ENCODE measurements around the gene MYL7. TPM values are rescaled to one million over a fixed set of nuclear protein-coding genes. Genes with fewer than 3 reads are reported as not detected.
A peak's percentile ranks its signal among the peaks of the same experiment; 100 is the strongest.

The MYL7 gene
- total RNA-seq, 1 donor: not detected

DNA sequence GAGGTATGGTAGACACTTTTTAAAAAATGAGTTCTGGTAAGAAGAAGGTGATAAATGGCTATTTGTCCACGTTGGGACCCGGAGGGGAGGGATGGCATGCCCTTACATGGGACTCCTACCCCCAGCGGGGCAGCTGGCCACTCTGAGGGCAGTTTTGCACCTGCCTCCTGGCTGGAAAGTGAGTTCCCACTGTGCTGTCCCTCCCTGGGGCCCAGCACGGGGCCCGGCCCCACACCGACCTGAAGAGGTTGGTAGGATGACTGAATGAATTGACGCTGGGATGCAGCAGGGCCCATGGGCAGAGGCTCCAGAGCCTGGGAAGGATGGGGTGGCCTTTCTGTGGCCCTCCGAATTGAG, 37.6 kb downstream of the MYL7 start:
- Histone ChIP-seq H3K79me2 (ENCODE audit: insufficient read depth, low read length) (peaks cover 40% of the 10 kb centered on the region), H2AFZ (ENCODE audit: low read length) (no peak overlapping the region), H3K27ac (ENCODE audit: low read depth, low read length) (peak overlapping the region; percentile 95), H3K4me2 (ENCODE audit: insufficient read depth, low read length) (no peak overlapping the region), H3K4me1 (ENCODE audit: insufficient read depth, low read length) (peaks cover 55% of the 10 kb centered on the region), H3K9me3 (ENCODE audit: low read depth, low read length) (no peaks in the 10 kb centered on the region), H4K20me1 (ENCODE audit: insufficient read depth, low read length) (peaks cover 26% of the 10 kb centered on the region), H3K36me3 (ENCODE audit: insufficient read depth, low read length) (peaks cover 22% of the 10 kb centered on the region), H3K4me3 (ENCODE audit: insufficient read depth, low read length) (no peak overlapping the region), H3K27me3 (ENCODE audit: insufficient read depth, low read length) (no peaks in the 10 kb centered on the region)
- TF ChIP-seq, protein P1, sequence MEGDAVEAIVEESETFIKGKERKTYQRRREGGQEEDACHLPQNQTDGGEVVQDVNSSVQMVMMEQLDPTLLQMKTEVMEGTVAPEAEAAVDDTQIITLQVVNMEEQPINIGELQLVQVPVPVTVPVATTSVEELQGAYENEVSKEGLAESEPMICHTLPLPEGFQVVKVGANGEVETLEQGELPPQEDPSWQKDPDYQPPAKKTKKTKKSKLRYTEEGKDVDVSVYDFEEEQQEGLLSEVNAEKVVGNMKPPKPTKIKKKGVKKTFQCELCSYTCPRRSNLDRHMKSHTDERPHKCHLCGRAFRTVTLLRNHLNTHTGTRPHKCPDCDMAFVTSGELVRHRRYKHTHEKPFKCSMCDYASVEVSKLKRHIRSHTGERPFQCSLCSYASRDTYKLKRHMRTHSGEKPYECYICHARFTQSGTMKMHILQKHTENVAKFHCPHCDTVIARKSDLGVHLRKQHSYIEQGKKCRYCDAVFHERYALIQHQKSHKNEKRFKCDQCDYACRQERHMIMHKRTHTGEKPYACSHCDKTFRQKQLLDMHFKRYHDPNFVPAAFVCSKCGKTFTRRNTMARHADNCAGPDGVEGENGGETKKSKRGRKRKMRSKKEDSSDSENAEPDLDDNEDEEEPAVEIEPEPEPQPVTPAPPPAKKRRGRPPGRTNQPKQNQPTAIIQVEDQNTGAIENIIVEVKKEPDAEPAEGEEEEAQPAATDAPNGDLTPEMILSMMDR (IDR thresholded peaks at IDR 0.05; ENCODE audit: extremely low read depth, low read depth, low read length): no peak
- DNase-seq (ENCODE audit: insufficient read length, low spot score, missing footprints): peak; percentile 86

DNA sequence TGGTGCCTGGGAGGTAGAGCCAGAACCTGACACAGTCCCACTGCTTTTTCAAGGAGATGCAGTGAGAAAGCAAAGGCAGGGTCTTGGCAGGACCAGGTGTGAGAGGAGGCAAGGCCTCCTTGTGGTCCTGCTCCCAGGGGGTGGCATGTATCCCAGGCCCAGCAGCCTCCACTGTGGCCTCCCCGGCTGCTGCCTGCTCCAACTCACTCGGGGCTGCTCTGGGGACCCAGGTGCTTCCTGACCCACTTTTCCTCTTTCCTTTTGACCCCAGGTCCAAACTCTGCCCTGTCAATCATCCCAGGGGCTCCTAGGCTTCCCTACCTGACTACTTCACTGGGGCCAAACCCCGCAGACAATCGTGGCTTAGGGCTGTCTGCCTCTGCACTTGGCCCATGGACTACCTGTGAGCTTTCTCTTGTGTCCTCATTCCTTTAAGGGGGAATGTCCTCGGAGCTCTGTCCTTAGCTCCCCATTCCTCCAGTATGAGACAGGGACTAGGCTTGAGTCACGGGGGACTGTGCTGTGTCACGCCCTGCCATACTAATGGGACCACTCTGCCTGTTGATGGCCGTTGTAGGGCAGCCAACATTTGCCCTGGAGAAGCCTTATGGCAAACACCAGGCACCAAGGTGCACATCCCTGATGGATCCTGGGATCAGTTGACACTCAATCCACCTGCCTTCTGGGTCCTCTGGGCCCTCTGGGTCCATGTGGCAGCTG, 38.1 kb downstream of the MYL7 start:
- peak overlapping the region; percentile 11 for H3K4me2 ChIP-seq (ENCODE audit: insufficient read depth, low read length)
- TF ChIP-seq, protein P1 (IDR thresholded peaks at IDR 0.05; ENCODE audit: extremely low read depth, low read depth, low read length): no peak
- peak overlapping the region; percentile 20 for H2AFZ ChIP-seq (ENCODE audit: low read length)
- H3K9me3 ChIP-seq (ENCODE audit: low read depth, low read length): no peaks in the 10 kb centered on the region
- H3K36me3 ChIP-seq (ENCODE audit: insufficient read depth, low read length): peaks cover 17% of the 10 kb centered on the region
- H3K4me1 ChIP-seq (ENCODE audit: insufficient read depth, low read length): peaks cover 55% of the 10 kb centered on the region
- DNase-seq (ENCODE audit: insufficient read length, low spot score, missing footprints): peak; percentile 80
- peaks cover 35% of the 10 kb centered on the region for H3K79me2 ChIP-seq (ENCODE audit: insufficient read depth, low read length)
- no peak overlapping the region for H3K4me3 ChIP-seq (ENCODE audit: insufficient read depth, low read length)
- H4K20me1 ChIP-seq (ENCODE audit: insufficient read depth, low read length): peaks cover 21% of the 10 kb centered on the region
- no peaks in the 10 kb centered on the region for H3K27me3 ChIP-seq (ENCODE audit: insufficient read depth, low read length)
- H3K27ac ChIP-seq (ENCODE audit: low read depth, low read length): peak overlapping the region; percentile 95

DNA sequence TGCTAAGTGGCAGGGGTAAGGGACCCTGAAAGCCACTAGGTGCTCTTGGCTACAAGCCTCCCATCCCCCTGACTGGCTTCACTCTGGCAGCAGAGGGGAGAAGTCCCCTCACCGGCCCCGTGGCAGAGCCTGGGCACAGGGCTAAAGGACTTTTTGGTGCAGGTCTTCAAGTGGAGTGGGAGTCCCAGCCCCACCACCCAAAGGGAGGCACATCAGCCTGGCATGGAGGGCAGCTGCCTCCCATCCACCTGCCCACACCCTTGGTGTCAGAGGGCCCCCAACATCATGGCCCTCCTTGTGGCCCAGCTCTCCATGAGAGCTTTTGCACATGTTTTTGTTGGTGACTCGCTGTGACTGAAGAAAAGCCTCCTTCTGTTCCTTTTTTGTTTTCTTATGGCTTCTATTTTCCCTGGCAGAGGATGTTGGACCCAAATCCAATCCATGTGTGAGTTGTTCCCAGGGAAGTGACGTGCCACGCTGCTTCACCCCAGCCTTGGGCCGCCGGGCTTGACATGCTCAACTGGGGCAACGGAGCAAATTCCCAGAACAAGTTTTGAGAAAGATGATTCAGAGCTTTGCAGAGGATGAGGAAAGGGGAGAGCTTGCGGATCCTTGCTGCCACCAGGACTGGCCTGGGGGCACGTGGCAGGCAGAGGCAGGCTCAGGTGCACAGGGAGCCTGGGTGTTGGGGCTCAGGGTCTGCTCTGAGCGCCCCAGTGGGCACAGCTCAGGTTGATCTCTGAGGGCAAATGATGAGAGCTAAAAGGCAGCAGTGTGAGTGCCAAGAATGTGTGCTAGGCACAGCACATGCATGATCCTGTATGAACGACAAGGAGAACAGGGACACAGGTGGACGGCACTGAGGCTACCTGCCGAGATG, 38.9 kb downstream of the MYL7 start:
- H4K20me1 ChIP-seq (ENCODE audit: insufficient read depth, low read length): peaks cover 16% of the 10 kb centered on the region
- peaks cover 27% of the 10 kb centered on the region for H3K79me2 ChIP-seq (ENCODE audit: insufficient read depth, low read length)
- H3K27ac ChIP-seq (ENCODE audit: low read depth, low read length): peak overlapping the region; percentile 95
- H3K4me2 ChIP-seq (ENCODE audit: insufficient read depth, low read length): peak overlapping the region; percentile 11
- peaks cover 11% of the 10 kb centered on the region for H3K36me3 ChIP-seq (ENCODE audit: insufficient read depth, low read length)
- peak; percentile 100 for DNase-seq (ENCODE audit: insufficient read length, low spot score, missing footprints)
- H3K4me3 ChIP-seq (ENCODE audit: insufficient read depth, low read length): no peak overlapping the region
- H3K4me1 ChIP-seq (ENCODE audit: insufficient read depth, low read length): peaks cover 55% of the 10 kb centered on the region
- peak overlapping the region; percentile 63 for H2AFZ ChIP-seq (ENCODE audit: low read length)
- H3K9me3 ChIP-seq (ENCODE audit: low read depth, low read length): no peaks in the 10 kb centered on the region
- no peaks in the 10 kb centered on the region for H3K27me3 ChIP-seq (ENCODE audit: insufficient read depth, low read length)
- TF ChIP-seq, protein P1 (IDR thresholded peaks at IDR 0.05; ENCODE audit: extremely low read depth, low read depth, low read length): no peak

Measured in osteoblast (primary cell).